ENCODE data around the gene DGUOK. TPM values are rescaled to one million over a fixed set of nuclear protein-coding genes. Genes with fewer than 3 reads are reported as not detected.
"Not testable (repeated sequence)": the region's sequence is repeated elsewhere in the genome, so short reads cannot be mapped to it uniquely, and the experiment has no call there.

The DGUOK gene
- 36.4 and 44.9 TPM in 2 replicates for total RNA-seq

DNA sequence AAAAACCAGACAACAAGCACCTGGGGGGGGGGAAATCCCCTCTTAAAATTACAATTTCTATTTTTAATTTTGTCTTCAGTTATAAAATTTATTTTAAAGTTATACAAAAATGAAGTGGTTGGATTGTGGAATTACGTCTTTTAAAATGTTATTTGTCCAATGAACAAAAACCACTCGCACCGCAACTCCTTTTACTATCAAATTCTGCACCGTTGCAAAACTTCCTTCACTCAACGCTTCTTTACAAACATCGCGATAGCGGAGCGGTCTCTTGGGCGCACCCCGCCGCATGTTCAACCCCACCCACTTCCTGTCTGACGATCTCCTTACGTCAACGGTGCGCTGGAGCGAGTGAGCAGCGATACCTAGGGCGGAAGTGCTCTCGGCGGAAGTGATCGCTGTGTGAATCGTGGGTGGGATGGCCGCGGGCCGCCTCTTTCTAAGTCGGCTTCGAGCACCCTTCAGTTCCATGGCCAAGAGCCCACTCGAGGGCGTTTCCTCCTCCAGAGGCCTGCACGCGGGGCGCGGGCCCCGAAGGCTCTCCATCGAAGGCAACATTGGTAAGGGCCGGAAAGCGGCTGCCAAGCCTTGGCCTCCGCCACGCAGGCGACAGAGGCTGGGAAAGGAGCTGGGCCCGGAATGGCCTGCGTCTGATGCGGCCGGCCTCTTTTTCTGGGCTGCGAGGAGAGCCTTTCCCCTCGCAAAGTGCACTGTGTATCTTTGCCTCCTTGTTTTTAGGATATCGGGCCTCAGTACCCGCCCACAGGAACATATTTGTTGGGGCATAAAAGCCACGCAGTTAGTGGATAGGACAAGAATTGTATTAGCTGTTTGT lies at the start of gene DGUOK:
TSS of gene DGUOK (plus strand) at position 388 of the 835 bp plus-strand sequence. CDS start at position 419, 31 bp downstream.
- DNase-seq, result peak; percentile 99

GRCh38 chr2:73877071-73877802 lies 49.4 kb upstream of the DGUOK start:
- no peak for DNase-seq

DNA sequence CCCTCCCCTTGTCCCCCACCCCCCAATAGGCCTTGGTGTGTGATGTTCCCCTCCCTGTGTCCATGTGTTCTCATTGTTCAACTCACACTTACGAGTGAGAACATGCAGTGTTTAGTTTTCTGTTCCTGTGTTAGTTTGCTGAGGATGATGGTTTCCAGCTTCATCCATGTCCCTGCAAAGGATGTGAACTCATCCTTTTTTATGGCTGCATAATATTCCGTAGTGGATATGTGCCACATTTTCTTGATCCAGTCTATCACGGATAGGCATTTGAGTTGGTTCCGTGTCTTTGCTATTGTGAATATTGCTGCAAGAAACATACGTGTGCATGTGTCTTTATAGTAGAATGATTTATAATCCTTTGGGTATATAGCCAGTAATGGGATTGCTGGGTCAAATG lies 48.7 kb upstream of the DGUOK start:
- DNase-seq, result not testable (repeated sequence)

- DNase-seq, result no peak
Measured at GRCh38 chr2:73885406-73885805, 41.3 kb upstream of the DGUOK start.

DNA sequence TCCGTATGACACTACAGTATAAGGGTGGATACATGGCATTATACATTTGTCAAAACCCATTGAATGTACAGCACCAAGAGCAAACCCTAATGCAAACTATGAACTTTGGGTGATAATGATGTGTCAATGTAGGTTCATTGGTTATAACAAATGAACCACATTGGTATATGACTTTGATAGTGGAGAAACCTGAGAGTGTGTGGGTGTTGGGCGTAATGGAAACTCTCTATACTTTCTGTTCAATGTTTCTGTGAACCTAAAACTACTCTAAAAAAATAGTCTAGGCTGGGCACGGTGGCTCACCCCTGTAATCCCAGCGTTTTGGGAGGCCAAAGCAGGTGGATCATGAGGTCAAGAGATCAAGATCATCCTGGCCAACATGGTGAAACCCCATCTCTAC lies 40.3 kb upstream of the DGUOK start:
- DNase-seq, result no peak

GRCh38 chr2:73887596-73888353 lies 38.9 kb upstream of the DGUOK start:
- DNase-seq, result not testable (repeated sequence)

DNA sequence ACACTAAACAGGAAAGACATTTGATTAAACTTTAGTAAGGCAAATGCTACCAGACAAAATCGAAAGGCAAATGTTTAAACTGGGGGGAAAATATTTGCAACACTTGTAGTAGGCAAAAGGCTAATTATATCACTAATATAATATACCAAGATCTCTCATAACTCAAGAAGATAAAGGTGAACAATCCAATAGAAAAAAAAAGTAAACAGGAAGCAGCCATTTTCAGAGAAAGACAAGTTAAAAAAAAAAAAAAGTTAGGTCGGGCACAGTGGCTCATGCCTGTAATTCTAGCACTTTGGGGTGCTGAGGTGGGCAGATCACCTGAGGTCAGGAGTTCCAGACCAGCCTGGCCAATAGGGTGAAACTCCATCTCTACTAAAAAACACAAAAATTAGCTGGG lies 38.3 kb upstream of the DGUOK start:
- DNase-seq, result no peak

GRCh38 chr2:73889206-73889605 lies 37.5 kb upstream of the DGUOK start:
- no peak for DNase-seq

DNA sequence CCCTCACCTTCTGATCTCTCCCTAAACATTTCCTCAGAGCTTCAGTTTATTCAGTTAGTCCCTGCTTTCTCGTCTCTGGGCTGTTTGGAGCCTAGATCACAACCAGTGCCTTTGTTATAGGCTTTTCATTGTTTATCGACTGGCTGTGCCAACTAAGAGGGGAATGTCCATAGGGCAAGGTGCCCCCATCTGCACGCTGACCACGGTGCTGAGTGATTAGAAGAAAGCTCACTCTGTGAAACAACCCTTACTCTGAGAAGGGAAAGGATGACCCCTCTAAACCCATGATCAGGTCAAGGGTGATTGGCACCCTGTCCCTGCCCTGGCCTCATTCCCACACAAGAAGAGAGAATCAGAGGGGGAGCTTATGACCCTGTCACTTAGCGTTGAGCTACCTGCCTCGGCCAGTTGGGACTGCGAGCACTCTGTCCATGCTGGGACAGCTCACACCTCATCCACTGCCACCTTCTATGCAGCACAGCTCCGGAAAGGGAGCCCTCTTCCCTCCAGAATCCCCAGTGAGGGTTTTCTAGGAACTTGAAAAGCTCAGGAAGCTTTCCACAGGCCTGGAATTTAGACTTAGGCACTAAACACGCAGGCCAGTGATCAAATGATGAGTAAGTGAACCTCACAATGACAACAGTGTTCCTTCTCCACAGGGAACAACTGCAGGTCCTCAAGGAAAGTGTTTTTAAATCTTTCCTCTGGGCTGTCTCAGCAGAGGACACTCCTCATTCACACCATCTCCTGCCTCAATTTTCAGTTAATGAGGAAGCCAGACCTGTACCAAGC lies 36.2 kb upstream of the DGUOK start:
- no peak for DNase-seq

DNA sequence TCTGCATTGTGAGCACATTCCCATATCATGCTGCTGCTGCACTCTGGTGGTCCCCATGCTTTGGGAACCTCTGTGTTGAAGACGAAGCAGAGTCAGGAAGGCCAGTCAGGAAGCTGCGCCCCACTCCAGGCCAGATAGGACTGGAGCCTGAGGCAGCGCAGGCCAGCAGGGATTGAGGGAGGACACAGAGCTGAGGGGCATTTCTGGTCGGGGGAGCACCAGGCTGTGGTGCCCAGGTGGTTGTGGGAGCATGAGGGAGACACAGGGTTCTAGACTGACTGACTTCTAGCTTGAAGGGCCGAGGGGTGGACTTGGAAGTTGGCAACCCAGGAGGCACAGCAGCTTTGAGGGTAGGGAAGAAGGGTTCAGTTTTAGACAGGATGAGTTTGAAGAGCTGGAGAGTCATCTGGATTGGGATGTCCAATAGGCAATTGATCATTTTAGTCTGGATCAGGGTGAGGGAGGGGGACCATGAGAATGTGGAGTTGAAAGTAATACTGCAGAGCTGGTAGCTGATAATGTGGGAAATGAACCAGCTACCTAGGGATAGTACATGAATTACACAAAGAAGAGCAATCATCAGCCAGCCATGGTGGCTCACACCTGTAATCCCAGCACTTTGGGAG lies 35.3 kb upstream of the DGUOK start:
- no peak for DNase-seq

GRCh38 chr2:73892631-73893329 lies 33.9 kb upstream of the DGUOK start, which contains the start of gene ACTG2:
ACTG2 (plus strand) TSS chr2:73893008; CDS start chr2:73901312, 8,304 bp downstream.
- DNase-seq, result no peak

- DNase-seq, result no peak
Measured at GRCh38 chr2:73893764-73894474, 32.8 kb upstream of the DGUOK start.

GRCh38 chr2:73894475-73894850 lies 32.2 kb upstream of the DGUOK start:
- no peak for DNase-seq

DNA sequence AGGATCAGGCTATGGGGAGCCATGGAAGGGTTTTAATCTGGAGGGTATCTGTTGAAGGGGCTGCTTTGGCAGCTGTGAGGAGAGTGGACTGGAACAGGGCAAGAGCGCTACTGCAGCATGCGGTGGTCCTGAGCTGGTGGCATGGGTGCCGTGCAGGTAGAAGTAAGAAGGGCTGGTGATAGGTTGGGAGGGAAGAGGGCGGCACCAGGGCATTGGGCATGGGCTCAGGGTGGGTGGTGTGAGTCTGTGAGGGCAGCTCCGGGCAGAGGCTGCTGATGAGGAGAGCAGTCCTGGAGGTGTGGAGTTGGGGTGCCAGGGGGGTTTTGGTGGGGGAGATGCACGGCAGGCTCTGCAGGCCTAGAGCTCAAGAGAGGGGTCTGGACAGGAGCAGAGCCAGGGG lies 31.8 kb upstream of the DGUOK start:
- no peak for DNase-seq

GRCh38 chr2:73895473-73895872 lies 31.2 kb upstream of the DGUOK start:
- DNase-seq, result no peak

GRCh38 chr2:73896362-73897239 lies 30.1 kb upstream of the DGUOK start:
- DNase-seq, result no peak

GRCh38 chr2:73897240-73897583 lies 29.5 kb upstream of the DGUOK start:
- DNase-seq, result no peak

DNA sequence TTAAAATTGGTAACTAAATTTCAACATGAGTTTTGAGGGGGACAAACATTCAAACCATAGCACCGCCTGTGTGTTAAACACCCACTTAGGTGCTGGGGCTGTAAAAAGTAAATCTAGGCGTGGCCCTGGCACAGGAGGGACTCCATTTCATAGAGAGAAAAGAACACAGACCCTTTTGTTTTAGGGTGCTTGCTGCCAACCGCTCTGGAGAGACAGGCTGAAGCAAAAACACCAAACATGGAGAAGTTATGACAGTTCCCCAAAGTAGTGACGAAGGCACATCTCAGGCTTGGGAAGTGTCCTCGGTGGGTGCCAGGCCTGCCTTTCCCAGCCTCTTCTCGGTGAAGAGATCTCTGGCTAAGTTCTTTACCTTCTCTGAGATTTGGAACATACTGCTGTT lies 28.7 kb upstream of the DGUOK start:
- DNase-seq, result no peak

GRCh38 chr2:73899801-73900336 lies 26.8 kb upstream of the DGUOK start:
- DNase-seq, result no peak

Data from dermis blood vessel endothelial cell (primary cell).